ENCODE data around the gene VIPAS39.

VIPAS39 gene

DNA sequence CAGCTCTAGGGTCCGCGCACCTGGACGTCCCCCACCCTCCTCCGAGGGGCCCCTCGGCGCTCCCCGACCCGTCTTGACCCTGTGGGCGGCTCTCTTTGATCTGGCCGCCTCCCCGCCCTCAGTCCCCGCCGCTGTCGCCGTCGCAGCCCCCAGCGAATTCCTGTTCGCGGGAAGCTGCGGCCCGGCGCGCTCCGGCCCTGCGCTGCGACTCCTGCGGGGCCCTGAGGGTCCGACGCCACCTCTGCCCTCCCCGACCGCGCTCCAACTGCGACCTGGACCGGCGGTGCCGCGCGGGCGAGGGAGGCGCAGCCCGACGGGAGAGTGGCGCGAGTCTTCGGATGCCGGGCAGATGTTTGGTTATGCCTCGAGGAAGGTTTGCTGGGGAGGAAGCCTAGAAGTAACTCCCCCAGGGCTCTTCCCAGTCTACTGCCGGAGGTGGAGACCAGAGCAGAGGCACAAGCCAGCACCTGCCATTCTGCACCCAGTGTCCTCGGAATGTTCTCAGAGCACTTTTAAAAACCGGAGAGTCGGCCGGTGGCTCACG, 41.7 kb upstream of the VIPAS39 start:
- Histone ChIP-seq H3K23ac (ENCODE audit: low read length) (no peak overlapping the region), H4K91ac (ENCODE audit: low read depth, low read length) (no peak overlapping the region), H3K9me3 (ENCODE audit: insufficient read depth, low read depth, low read length) (peaks cover 11% of the 10 kb centered on the region), H3K4me3 (ENCODE audit: low read depth, low read length) (peak overlapping the region; percentile 73), H3K79me1 (ENCODE audit: low read length) (no peaks in the 10 kb centered on the region), H3K36me3 (ENCODE audit: control insufficient read depth in 1 of 2, insufficient read depth in 2 of 2, low read length in 2 of 2) (no peaks in the 10 kb centered on the region), H3K4me1 (ENCODE audit: control insufficient read depth in 1 of 2, insufficient read depth in 2 of 2, low read length in 2 of 2) (peaks cover 6 to 10% of the 10 kb centered on the region in 2 experiments), H3K18ac (ENCODE audit: low read length) (no peak overlapping the region), H4K12ac (ENCODE audit: low read depth, low read length) (no peak overlapping the region), H3K14ac (ENCODE audit: low read length) (no peak overlapping the region), H3K4ac (ENCODE audit: low read depth, low read length) (no peak overlapping the region), H2BK120ac (ENCODE audit: insufficient read depth, low read length, poor library complexity) (no peak overlapping the region), H3K9ac (ENCODE audit: low read length) (no peak overlapping the region), H3K27me3 (ENCODE audit: insufficient read depth, low read length) (peaks cover 21% of the 10 kb centered on the region), H4K8ac (ENCODE audit: low read depth, low read length) (no peak overlapping the region), H3K79me2 (ENCODE audit: control insufficient read depth, insufficient read depth, low read length, poor library complexity) (no peaks in the 10 kb centered on the region), H2BK5ac (ENCODE audit: low read depth, low read length, poor library complexity) (no peak overlapping the region), H2AFZ (ENCODE audit: insufficient read depth, low read length, poor library complexity) (peak overlapping the region; percentile 52), H3K27ac (ENCODE audit: low read depth, low read length) (no peak overlapping the region), H3K4me2 (ENCODE audit: low read length) (peak overlapping the region; percentile 96), H2BK12ac (ENCODE audit: low read length) (no peak overlapping the region), H2AK5ac (ENCODE audit: low read length) (no peak overlapping the region)
- peak; percentile 95 to 96 for DNase-seq
- no CpG with 5 or more reads among the region's 53 CpGs for WGBS (ENCODE audit: extremely low coverage, insufficient coverage, insufficient read length)

DNA sequence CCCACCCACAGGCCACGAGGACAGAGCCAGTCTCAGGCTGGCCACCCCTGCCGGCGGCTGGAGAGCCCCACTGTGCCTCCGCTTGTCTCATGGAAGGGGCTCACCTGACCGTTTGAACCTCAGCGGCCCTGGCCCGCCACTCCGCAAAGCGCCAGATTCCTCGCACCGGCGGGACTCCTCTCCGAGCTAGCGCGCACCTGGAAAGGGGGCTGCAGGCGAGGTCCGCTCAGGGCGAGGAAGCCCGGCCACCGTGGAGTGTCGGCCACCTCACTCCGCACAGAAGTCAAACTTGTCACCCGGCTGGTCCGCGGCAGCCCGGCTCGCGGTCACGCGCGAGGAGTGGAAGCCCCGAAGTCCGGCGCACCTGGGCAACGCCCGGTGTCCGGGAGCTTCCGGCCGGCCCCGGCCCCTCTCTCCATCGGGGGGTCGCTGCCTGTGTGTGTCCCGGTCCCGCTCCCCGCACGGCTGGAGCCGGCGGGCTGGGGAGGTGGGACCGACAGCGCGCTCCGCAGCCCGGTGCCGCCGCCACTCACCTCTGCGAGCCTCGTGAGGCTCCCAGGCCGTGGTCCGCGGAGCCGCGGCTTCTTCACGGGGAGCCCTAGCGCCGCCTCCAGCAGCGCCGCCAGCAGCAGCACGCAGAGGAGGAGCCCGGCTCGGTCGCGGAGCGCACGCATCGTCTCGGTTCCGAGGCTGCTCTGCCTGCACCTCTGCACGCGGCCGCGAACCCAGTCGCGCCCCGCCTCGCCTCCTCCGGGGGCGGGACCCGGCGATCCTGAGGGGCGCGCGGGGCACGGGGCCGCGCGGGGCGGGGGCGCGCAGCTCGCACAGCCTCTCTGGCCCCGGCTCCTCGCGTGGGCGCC, 40.9 kb upstream of the VIPAS39 start, which contains the start of gene ISM2:
ISM2 (minus strand) TSS at position 697 of the 860 bp plus-strand sequence; CDS start at position 674, 23 bp downstream.
- Histone ChIP-seq H3K14ac (ENCODE audit: low read length) (peak within 1 kb of the TSS; percentile 16), H3K4ac (ENCODE audit: low read depth, low read length) (no peak within 1 kb of the TSS), H2BK12ac (ENCODE audit: low read length) (no peak within 1 kb of the TSS), H3K9me3 (ENCODE audit: insufficient read depth, low read depth, low read length) (peaks cover 11% of the 10 kb centered on the region), H2BK5ac (ENCODE audit: low read depth, low read length, poor library complexity) (no peak within 1 kb of the TSS), H4K12ac (ENCODE audit: low read depth, low read length) (peak within 1 kb of the TSS; percentile 74), H4K91ac (ENCODE audit: low read depth, low read length) (peak within 1 kb of the TSS; percentile 35), H4K8ac (ENCODE audit: low read depth, low read length) (peak within 1 kb of the TSS; percentile 66), H3K4me3 (ENCODE audit: low read depth, low read length) (peak within 1 kb of the TSS; percentile 73), H3K79me1 (ENCODE audit: low read length) (no peaks in the 10 kb centered on the region), H3K9ac (ENCODE audit: low read length) (peak within 1 kb of the TSS; percentile 62), H3K79me2 (ENCODE audit: control insufficient read depth, insufficient read depth, low read length, poor library complexity) (no peaks in the 10 kb centered on the region), H3K23ac (ENCODE audit: low read length) (peak within 1 kb of the TSS; percentile 83), H3K36me3 (ENCODE audit: control insufficient read depth in 1 of 2, insufficient read depth in 2 of 2, low read length in 2 of 2) (no peaks in the 10 kb centered on the region), H3K4me1 (ENCODE audit: control insufficient read depth in 1 of 2, insufficient read depth in 2 of 2, low read length in 2 of 2) (peaks cover 6 to 10% of the 10 kb centered on the region in 2 experiments), H3K4me2 (ENCODE audit: low read length) (peak within 1 kb of the TSS; percentile 96), H3K27ac (ENCODE audit: low read depth, low read length) (no peak within 1 kb of the TSS), H3K18ac (ENCODE audit: low read length) (peak within 1 kb of the TSS; percentile 79), H3K27me3 (ENCODE audit: insufficient read depth, low read length) (peaks cover 21% of the 10 kb centered on the region), H2BK120ac (ENCODE audit: insufficient read depth, low read length, poor library complexity) (no peak within 1 kb of the TSS), H2AK5ac (ENCODE audit: low read length) (peak within 1 kb of the TSS; percentile 49), H2AFZ (ENCODE audit: insufficient read depth, low read length, poor library complexity) (peak within 1 kb of the TSS; percentile 91)
- DNase-seq: peak; percentile 88 to 94
- WGBS (ENCODE audit: extremely low coverage, insufficient coverage, insufficient read length): no CpG with 5 or more reads among the region's 104 CpGs

DNA sequence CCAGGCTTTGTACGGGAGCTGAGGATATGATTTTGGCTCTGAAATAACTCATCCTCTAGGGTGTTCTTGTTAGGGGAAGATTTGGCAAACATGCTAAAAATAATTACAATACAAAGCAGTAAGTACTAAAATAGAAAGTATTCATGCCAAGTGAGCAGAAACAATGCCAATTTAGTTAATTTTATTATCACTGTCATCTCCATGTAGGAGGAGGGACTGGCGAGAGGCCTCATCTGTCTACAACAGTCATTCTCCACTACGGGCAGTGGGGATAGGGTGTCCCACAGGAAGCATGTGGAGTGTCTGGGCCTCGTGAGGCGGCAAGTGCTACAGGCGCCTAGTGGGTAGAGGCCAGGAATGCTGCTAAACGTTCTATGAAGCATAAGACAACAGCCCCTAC, 37.9 kb upstream of the VIPAS39 start:
- no peak for DNase-seq
- no peak overlapping the region for H2AK5ac ChIP-seq (ENCODE audit: low read length)
- H2BK5ac ChIP-seq (ENCODE audit: low read depth, low read length, poor library complexity): no peak overlapping the region
- H3K27me3 ChIP-seq (ENCODE audit: insufficient read depth, low read length): peaks cover 21% of the 10 kb centered on the region
- no peak overlapping the region for H3K27ac ChIP-seq (ENCODE audit: low read depth, low read length)
- no peak overlapping the region for H3K14ac ChIP-seq (ENCODE audit: low read length)
- no peak overlapping the region for H2AFZ ChIP-seq (ENCODE audit: insufficient read depth, low read length, poor library complexity)
- WGBS (ENCODE audit: extremely low coverage, insufficient coverage, insufficient read length): no CpG with 5 or more reads among the region's 7 CpGs
- H4K12ac ChIP-seq (ENCODE audit: low read depth, low read length): no peak overlapping the region
- H3K36me3 ChIP-seq (ENCODE audit: control insufficient read depth in 1 of 2, insufficient read depth in 2 of 2, low read length in 2 of 2): no peaks in the 10 kb centered on the region
- H3K4me3 ChIP-seq (ENCODE audit: low read depth, low read length): no peak overlapping the region
- no peak overlapping the region for H2BK12ac ChIP-seq (ENCODE audit: low read length)
- no peak overlapping the region for H3K4ac ChIP-seq (ENCODE audit: low read depth, low read length)
- H3K4me2 ChIP-seq (ENCODE audit: low read length): no peak overlapping the region
- H3K18ac ChIP-seq (ENCODE audit: low read length): no peak overlapping the region
- no peak overlapping the region for H3K23ac ChIP-seq (ENCODE audit: low read length)
- no peak overlapping the region for H4K8ac ChIP-seq (ENCODE audit: low read depth, low read length)
- no peaks in the 10 kb centered on the region for H3K79me1 ChIP-seq (ENCODE audit: low read length)
- no peaks in the 10 kb centered on the region for H3K79me2 ChIP-seq (ENCODE audit: control insufficient read depth, insufficient read depth, low read length, poor library complexity)
- H3K4me1 ChIP-seq (ENCODE audit: control insufficient read depth in 1 of 2, insufficient read depth in 2 of 2, low read length in 2 of 2): peaks cover 8 to 12% of the 10 kb centered on the region in 2 experiments
- no peak overlapping the region for H4K91ac ChIP-seq (ENCODE audit: low read depth, low read length)
- H3K9ac ChIP-seq (ENCODE audit: low read length): peak overlapping the region; percentile 52
- H3K9me3 ChIP-seq (ENCODE audit: insufficient read depth, low read depth, low read length): peaks cover 11% of the 10 kb centered on the region
- H2BK120ac ChIP-seq (ENCODE audit: insufficient read depth, low read length, poor library complexity): no peak overlapping the region

DNA sequence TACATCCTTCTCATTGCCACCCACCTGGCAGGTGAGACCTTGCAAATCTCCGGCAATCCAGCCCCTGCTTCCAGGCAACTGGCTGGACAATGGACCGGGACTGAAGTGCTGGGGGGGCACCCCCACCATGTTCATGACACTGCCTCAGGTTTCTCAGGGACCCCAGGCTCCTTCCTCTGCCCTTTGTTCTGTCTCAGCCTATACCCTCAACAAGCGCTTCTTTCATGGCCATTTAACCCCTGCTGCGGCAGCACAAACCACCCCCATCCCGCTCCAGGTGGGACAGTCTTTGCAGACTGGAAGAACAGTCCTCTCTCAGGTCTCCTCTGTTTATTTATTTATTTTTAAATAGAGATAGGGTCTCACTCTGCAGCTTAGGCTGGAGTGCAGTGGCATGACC, 33.7 kb upstream of the VIPAS39 start:
- Histone ChIP-seq H3K79me2 (ENCODE audit: control insufficient read depth, insufficient read depth, low read length, poor library complexity) (no peaks in the 10 kb centered on the region), H3K4me2 (ENCODE audit: low read length) (no peak overlapping the region), H2BK5ac (ENCODE audit: low read depth, low read length, poor library complexity) (no peak overlapping the region), H3K4me3 (ENCODE audit: low read depth, low read length) (no peak overlapping the region), H3K14ac (ENCODE audit: low read length) (no peak overlapping the region), H2BK120ac (ENCODE audit: insufficient read depth, low read length, poor library complexity) (no peak overlapping the region), H2BK12ac (ENCODE audit: low read length) (no peak overlapping the region), H2AK5ac (ENCODE audit: low read length) (no peak overlapping the region), H3K4me1 (ENCODE audit: control insufficient read depth in 1 of 2, insufficient read depth in 2 of 2, low read length in 2 of 2) (peaks cover 2% of the 10 kb centered on the region in 2 experiments), H4K12ac (ENCODE audit: low read depth, low read length) (no peak overlapping the region), H3K79me1 (ENCODE audit: low read length) (no peaks in the 10 kb centered on the region), H3K18ac (ENCODE audit: low read length) (no peak overlapping the region), H3K36me3 (ENCODE audit: control insufficient read depth in 1 of 2, insufficient read depth in 2 of 2, low read length in 2 of 2) (no peaks in the 10 kb centered on the region), H3K9me3 (ENCODE audit: insufficient read depth, low read depth, low read length) (peaks cover 2% of the 10 kb centered on the region), H4K91ac (ENCODE audit: low read depth, low read length) (no peak overlapping the region), H2AFZ (ENCODE audit: insufficient read depth, low read length, poor library complexity) (no peak overlapping the region), H3K9ac (ENCODE audit: low read length) (no peak overlapping the region), H3K23ac (ENCODE audit: low read length) (no peak overlapping the region), H3K27ac (ENCODE audit: low read depth, low read length) (no peak overlapping the region), H3K27me3 (ENCODE audit: insufficient read depth, low read length) (no peaks in the 10 kb centered on the region), H4K8ac (ENCODE audit: low read depth, low read length) (no peak overlapping the region), H3K4ac (ENCODE audit: low read depth, low read length) (no peak overlapping the region)
- DNase-seq: no peak
- whole genome bisulfite sequencing (ENCODE audit: extremely low coverage, insufficient coverage, insufficient read length): no CpG with 5 or more reads among the region's 5 CpGs
